Gastrocnemius medialis (tissue), 4 donors: ENCODE data around the gene KRTAP1-5. TPM values are rescaled to one million over a fixed set of nuclear protein-coding genes. Genes with fewer than 3 reads are reported as not detected.
"Not testable (repeated sequence)": the region's sequence is repeated elsewhere in the genome, so short reads cannot be mapped to it uniquely, and the experiment has no call there.

Experiments used
- ATAC-seq, 2 donors: fragments of 150-250 bp; one replicate each; pipeline ENCODE4 v1.9.1; 2016
- DNase-seq, 2 donors: peaks; one replicate each; pipeline ENCODE4 v3.0.0-alpha.2; 2019
- H3K27ac ChIP-seq, 4 donors: fragments of 200-600 bp; sonication (generic); 1 replicate in 1 of 4; 2 replicates in 3 of 4; pipeline ENCODE4 v1.5.1; 2016 to 2018; ENCODE audit warnings: mild to moderate bottlenecking in 2 of 4, moderate library complexity in 1 of 4
- H3K27me3 ChIP-seq, 3 donors: fragments of 200-600 bp; sonication (generic) in 2 of 3; 1 replicate in 1 of 3; 2 replicates in 2 of 3; pipeline versions ENCODE4 v1.5.1 to v1.6.0; 2016 to 2019; ENCODE audit warnings: mild to moderate bottlenecking in 1 of 3, moderate library complexity in 1 of 3
- H3K36me3 ChIP-seq, 2 donors: fragments of 200-600 bp; sonication (generic) in 1 of 2; one replicate each; pipeline ENCODE4 v1.5.1; 2017 to 2018
- H3K4me1 ChIP-seq, 2 donors: fragments of 200-600 bp; sonication (generic) in 1 of 2; one replicate each; pipeline ENCODE4 v1.5.1; 2016 to 2017; ENCODE audit warnings: mild to moderate bottlenecking in 2 of 2
- H3K4me3 ChIP-seq, 4 donors: fragments of 200-600 bp; sonication (generic) in 3 of 4; 1 replicate in 1 of 4; 2 replicates in 3 of 4; pipeline ENCODE4 v1.5.1; 2016 to 2019; ENCODE audit warnings: mild to moderate bottlenecking in 2 of 4
- H3K9me3 ChIP-seq, 3 donors: fragments of 200-600 bp; sonication (generic) in 2 of 3; 1 replicate in 1 of 3; 2 replicates in 2 of 3; pipeline ENCODE4 v1.5.1; 2016 to 2019
- CTCF ChIP-seq, 5 experiments: fragments of 450-650 bp in 3 of 5; fragments of 200-600 bp in 2 of 5; sonication (generic) in 2 of 5; IDR thresholded peaks in 4 of 5; conservative IDR thresholded peaks in 1 of 5; 1 replicate in 4 of 5; 2 replicates in 1 of 5; pipeline ENCODE4 v1.5.1; 2016 to 2019; ENCODE audit warnings: antibody characterized with exemption in 5 of 5, mild to moderate bottlenecking in 3 of 5, moderate library complexity in 3 of 5
- POLR2A ChIP-seq, 2 donors: fragments of 450-650 bp; IDR thresholded peaks; one replicate each; pipeline ENCODE4 v1.6.1; 2017; ENCODE audit warnings: antibody characterized with exemption in 2 of 2, mild to moderate bottlenecking in 2 of 2, moderate library complexity in 2 of 2
- in situ Hi-C, 4 donors: fragments of 200-750 bp; cut with MboI; loops; one replicate each; pipeline versions ENCODE4 v1.15.0 to v1.8.0; 2017; ENCODE audit warnings: low sequenced_read_pairs in 4 of 4
- intact Hi-C: fragments of 100-400 bp; cut with DNase I; formaldehyde crosslinking; loops from one replicate; pipeline ENCODE4 v1.15.1; 2023; ENCODE audit warnings: low total_unique reads
- total RNA-seq, 4 donors: library from RNA; depleted of rRNA; stranded (reverse); fragments of >200 nt; gene quantifications; one replicate each; pipeline versions ENCODE4 v1.1.0 to v1.2.3, GENCODE V29; 2016

The KRTAP1-5 gene
- total RNA-seq, 4 donors from 2014 or later = not detected

GRCh38 chr17:41037853-41038350 lies 10.9 kb upstream of the KRTAP1-5 start:
- intact Hi-C loops = no loop called here
- H3K4me1 ChIP-seq = no peaks in the 10 kb centered on the region
- H3K27ac ChIP-seq = no peak overlapping the region
- no peaks in the 10 kb centered on the region for H3K36me3 ChIP-seq
- no peaks in the 10 kb centered on the region for H3K9me3 ChIP-seq
- TF ChIP-seq POLR2A (IDR thresholded peaks at IDR 0.05) (no peak), CTCF (IDR thresholded peaks at IDR 0.05 in 4 of 5, conservative IDR thresholded peaks at IDR 0.05 in 1 of 5) (no peak)
- ATAC-seq (no peak), DNase-seq (no peak)
- peaks cover 3 to 16% (median 4%) of the 10 kb centered on the region in 3 donors for H3K27me3 ChIP-seq
- no peak overlapping the region for H3K4me3 ChIP-seq
- in situ Hi-C loops = no loop called here

- ATAC-seq, in situ Hi-C loops: not testable (repeated sequence)
Observed at GRCh38 chr17:41034346-41034935, 7.4 kb upstream of the KRTAP1-5 start, which contains the start of gene KRTAP1-3. KRTAP1-3 (minus strand) TSS chr17:41034874; CDS start chr17:41034821, 53 bp downstream.

GRCh38 chr17:41029633-41030245 lies 2.7 kb upstream of the KRTAP1-5 start, which contains the start of gene KRTAP1-4:
KRTAP1-4 (minus strand) TSS chr17:41030195; CDS start chr17:41030078, 117 bp downstream.
- TF ChIP-seq CTCF (IDR thresholded peaks at IDR 0.05 in 4 of 5, conservative IDR thresholded peaks at IDR 0.05 in 1 of 5) = no peak
- no peak for TF ChIP-seq POLR2A (IDR thresholded peaks at IDR 0.05)
- ATAC-seq (no peak), DNase-seq (no peak)
- no peak within 1 kb of the TSS for H3K27ac ChIP-seq
- no peak within 1 kb of the TSS for H3K4me3 ChIP-seq
- H3K4me1 ChIP-seq = no peaks in the 10 kb centered on the region
- H3K9me3 ChIP-seq = no peaks in the 10 kb centered on the region
- in situ Hi-C loops = no loop called here
- no peaks in the 10 kb centered on the region for H3K36me3 ChIP-seq
- intact Hi-C loops = no loop called here
- H3K27me3 ChIP-seq = peaks cover 15 to 30% (median 15%) of the 10 kb centered on the region in 3 donors

More at GRCh38 chr17:41034346-41034935, 7.4 kb upstream of the KRTAP1-5 start, which contains the start of gene KRTAP1-3:
- intact Hi-C loops, H3K27ac ChIP-seq, H3K4me3 ChIP-seq, DNase-seq, H3K36me3 ChIP-seq, H3K4me1 ChIP-seq, H3K9me3 ChIP-seq: not testable (repeated sequence)
- peaks cover 4 to 24% (median 9%) of the 10 kb centered on the region in 3 donors for H3K27me3 ChIP-seq

GRCh38 chr17:41024697-41025096 lies 2.3 kb downstream of the KRTAP1-5 start:
- H3K4me3 ChIP-seq = no peak overlapping the region
- no peaks in the 10 kb centered on the region for H3K9me3 ChIP-seq
- no peaks in the 10 kb centered on the region for H3K4me1 ChIP-seq
- in situ Hi-C loops = no loop called here
- intact Hi-C loops = no loop called here
- TF ChIP-seq POLR2A (IDR thresholded peaks at IDR 0.05) (no peak), CTCF (IDR thresholded peaks at IDR 0.05 in 4 of 5, conservative IDR thresholded peaks at IDR 0.05 in 1 of 5) (no peak)
- no peak for DNase-seq
- no peaks in the 10 kb centered on the region for H3K36me3 ChIP-seq
- no peak overlapping the region for H3K27ac ChIP-seq
- no peak for ATAC-seq
- peaks cover 10 to 16% (median 13%) of the 10 kb centered on the region in 3 donors for H3K27me3 ChIP-seq

GRCh38 chr17:41020336-41020735 lies 6.7 kb downstream of the KRTAP1-5 start:
- no peak for DNase-seq
- peaks cover 0 to 1% (median 0%) of the 10 kb centered on the region in 3 donors for H3K27me3 ChIP-seq
- H3K9me3 ChIP-seq = no peaks in the 10 kb centered on the region
- intact Hi-C loops = no loop called here
- ATAC-seq = no peak
- TF ChIP-seq CTCF (IDR thresholded peaks at IDR 0.05 in 4 of 5, conservative IDR thresholded peaks at IDR 0.05 in 1 of 5) (no peak), POLR2A (IDR thresholded peaks at IDR 0.05) (no peak)
- H3K4me1 ChIP-seq = no peaks in the 10 kb centered on the region
- no peaks in the 10 kb centered on the region for H3K36me3 ChIP-seq
- in situ Hi-C loops = no loop called here
- no peak overlapping the region for H3K27ac ChIP-seq
- H3K4me3 ChIP-seq = no peak overlapping the region
